ENCODE measurements around the gene CYP3A5.

DNA sequence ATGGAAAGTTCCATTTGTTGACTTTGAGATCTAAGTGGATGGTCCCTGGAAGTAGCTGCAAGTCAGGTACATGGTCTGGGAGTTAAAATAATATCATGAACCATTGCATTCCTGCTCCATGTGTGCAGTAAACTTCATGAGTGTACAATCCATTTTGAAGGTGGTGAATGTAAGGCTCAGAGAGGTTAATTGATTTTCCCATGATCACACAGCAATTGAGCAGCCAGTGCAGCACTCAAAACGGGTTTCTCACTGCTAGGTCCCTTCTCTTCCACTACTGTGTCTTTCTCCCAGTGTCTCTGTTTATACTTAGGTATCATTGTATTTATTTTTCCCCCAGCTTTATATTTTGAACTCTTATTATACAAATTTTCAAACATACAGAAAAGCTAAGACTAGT, 53.1 kb downstream of the CYP3A5 start:
- TF ChIP-seq, protein P1, sequence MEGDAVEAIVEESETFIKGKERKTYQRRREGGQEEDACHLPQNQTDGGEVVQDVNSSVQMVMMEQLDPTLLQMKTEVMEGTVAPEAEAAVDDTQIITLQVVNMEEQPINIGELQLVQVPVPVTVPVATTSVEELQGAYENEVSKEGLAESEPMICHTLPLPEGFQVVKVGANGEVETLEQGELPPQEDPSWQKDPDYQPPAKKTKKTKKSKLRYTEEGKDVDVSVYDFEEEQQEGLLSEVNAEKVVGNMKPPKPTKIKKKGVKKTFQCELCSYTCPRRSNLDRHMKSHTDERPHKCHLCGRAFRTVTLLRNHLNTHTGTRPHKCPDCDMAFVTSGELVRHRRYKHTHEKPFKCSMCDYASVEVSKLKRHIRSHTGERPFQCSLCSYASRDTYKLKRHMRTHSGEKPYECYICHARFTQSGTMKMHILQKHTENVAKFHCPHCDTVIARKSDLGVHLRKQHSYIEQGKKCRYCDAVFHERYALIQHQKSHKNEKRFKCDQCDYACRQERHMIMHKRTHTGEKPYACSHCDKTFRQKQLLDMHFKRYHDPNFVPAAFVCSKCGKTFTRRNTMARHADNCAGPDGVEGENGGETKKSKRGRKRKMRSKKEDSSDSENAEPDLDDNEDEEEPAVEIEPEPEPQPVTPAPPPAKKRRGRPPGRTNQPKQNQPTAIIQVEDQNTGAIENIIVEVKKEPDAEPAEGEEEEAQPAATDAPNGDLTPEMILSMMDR (IDR thresholded peaks at IDR 0.05) = no peak
- no peak for TF ChIP-seq POLR2AphosphoS5 (IDR thresholded peaks at IDR 0.05)
